ENCODE data around the gene C19orf85.

C19orf85 gene

GRCh38 chr19:55467236-55468053 is 2.9 kb upstream of the C19orf85 start:
- no peak overlapping the region for H3K27ac ChIP-seq (ENCODE audit: low read length)
- H3K9ac ChIP-seq (ENCODE audit: low read depth, low read length), result peak overlapping the region; percentile 25; the same call in 1 of the 2 replicates
- peak; percentile 93 for ATAC-seq (ENCODE audit: insufficient read depth, low read depth)
- H3K4me1 ChIP-seq (ENCODE audit: insufficient read depth, low read length), result peaks cover 14% of the 10 kb centered on the region
- H4K20me1 ChIP-seq (ENCODE audit: insufficient read depth, low read length), result no peaks in the 10 kb centered on the region
- H3K27me3 ChIP-seq (ENCODE audit: insufficient read depth, low read length, poor library complexity), result no peaks in the 10 kb centered on the region
- H2AFZ ChIP-seq (ENCODE audit: low read depth, low read length), result peak overlapping the region; percentile 71
- peak; percentile 48 for DNase-seq
- TF ChIP-seq EZH2 (IDR thresholded peaks at IDR 0.05; ENCODE audit: borderline replicate concordance, low read depth, low read length, severe bottlenecking), result no peak
- TF ChIP-seq, protein P1, sequence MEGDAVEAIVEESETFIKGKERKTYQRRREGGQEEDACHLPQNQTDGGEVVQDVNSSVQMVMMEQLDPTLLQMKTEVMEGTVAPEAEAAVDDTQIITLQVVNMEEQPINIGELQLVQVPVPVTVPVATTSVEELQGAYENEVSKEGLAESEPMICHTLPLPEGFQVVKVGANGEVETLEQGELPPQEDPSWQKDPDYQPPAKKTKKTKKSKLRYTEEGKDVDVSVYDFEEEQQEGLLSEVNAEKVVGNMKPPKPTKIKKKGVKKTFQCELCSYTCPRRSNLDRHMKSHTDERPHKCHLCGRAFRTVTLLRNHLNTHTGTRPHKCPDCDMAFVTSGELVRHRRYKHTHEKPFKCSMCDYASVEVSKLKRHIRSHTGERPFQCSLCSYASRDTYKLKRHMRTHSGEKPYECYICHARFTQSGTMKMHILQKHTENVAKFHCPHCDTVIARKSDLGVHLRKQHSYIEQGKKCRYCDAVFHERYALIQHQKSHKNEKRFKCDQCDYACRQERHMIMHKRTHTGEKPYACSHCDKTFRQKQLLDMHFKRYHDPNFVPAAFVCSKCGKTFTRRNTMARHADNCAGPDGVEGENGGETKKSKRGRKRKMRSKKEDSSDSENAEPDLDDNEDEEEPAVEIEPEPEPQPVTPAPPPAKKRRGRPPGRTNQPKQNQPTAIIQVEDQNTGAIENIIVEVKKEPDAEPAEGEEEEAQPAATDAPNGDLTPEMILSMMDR (IDR thresholded peaks at IDR 0.05; ENCODE audit: borderline replicate concordance, extremely low read depth, low read length, poor library complexity, severe bottlenecking), result peak; percentile 95
- H3K4me2 ChIP-seq (ENCODE audit: insufficient read depth, low read length), result peak overlapping the region; percentile 23; the same call in 1 of the 2 replicates
- no peaks in the 10 kb centered on the region for H3K79me2 ChIP-seq (ENCODE audit: insufficient read depth, low read length)
- no peak overlapping the region for H3K4me3 ChIP-seq (ENCODE audit: low read depth in 1 of 2, low read length in 2 of 2)
- H3K9me3 ChIP-seq (ENCODE audit: insufficient read depth, low read length, severe bottlenecking), result no peaks in the 10 kb centered on the region
- no peaks in the 10 kb centered on the region for H3K36me3 ChIP-seq (ENCODE audit: insufficient read depth, low read length)

- H3K9ac ChIP-seq (ENCODE audit: low read depth, low read length), result no peak overlapping the region
- no peak overlapping the region for H2AFZ ChIP-seq (ENCODE audit: low read depth, low read length)
- H3K4me3 ChIP-seq (ENCODE audit: low read depth in 1 of 2, low read length in 2 of 2), result no peak overlapping the region
- TF ChIP-seq EZH2 (IDR thresholded peaks at IDR 0.05; ENCODE audit: borderline replicate concordance, low read depth, low read length, severe bottlenecking), result no peak
- TF ChIP-seq, protein P1 (IDR thresholded peaks at IDR 0.05; ENCODE audit: borderline replicate concordance, extremely low read depth, low read length, poor library complexity, severe bottlenecking), result no peak
- DNase-seq, result no peak
- H3K9me3 ChIP-seq (ENCODE audit: insufficient read depth, low read length, severe bottlenecking), result no peaks in the 10 kb centered on the region
- H3K4me2 ChIP-seq (ENCODE audit: insufficient read depth, low read length), result no peak overlapping the region
- peaks cover 2% of the 10 kb centered on the region for H3K79me2 ChIP-seq (ENCODE audit: insufficient read depth, low read length)
- ATAC-seq (ENCODE audit: insufficient read depth, low read depth), result no peak
- H3K27me3 ChIP-seq (ENCODE audit: insufficient read depth, low read length, poor library complexity), result no peaks in the 10 kb centered on the region
- peaks cover 22% of the 10 kb centered on the region for H3K4me1 ChIP-seq (ENCODE audit: insufficient read depth, low read length)
- H3K36me3 ChIP-seq (ENCODE audit: insufficient read depth, low read length), result no peaks in the 10 kb centered on the region
- no peak overlapping the region for H3K27ac ChIP-seq (ENCODE audit: low read length)
- H4K20me1 ChIP-seq (ENCODE audit: insufficient read depth, low read length), result no peaks in the 10 kb centered on the region
Measured at GRCh38 chr19:55466241-55466614, 1.7 kb upstream of the C19orf85 start.

DNA sequence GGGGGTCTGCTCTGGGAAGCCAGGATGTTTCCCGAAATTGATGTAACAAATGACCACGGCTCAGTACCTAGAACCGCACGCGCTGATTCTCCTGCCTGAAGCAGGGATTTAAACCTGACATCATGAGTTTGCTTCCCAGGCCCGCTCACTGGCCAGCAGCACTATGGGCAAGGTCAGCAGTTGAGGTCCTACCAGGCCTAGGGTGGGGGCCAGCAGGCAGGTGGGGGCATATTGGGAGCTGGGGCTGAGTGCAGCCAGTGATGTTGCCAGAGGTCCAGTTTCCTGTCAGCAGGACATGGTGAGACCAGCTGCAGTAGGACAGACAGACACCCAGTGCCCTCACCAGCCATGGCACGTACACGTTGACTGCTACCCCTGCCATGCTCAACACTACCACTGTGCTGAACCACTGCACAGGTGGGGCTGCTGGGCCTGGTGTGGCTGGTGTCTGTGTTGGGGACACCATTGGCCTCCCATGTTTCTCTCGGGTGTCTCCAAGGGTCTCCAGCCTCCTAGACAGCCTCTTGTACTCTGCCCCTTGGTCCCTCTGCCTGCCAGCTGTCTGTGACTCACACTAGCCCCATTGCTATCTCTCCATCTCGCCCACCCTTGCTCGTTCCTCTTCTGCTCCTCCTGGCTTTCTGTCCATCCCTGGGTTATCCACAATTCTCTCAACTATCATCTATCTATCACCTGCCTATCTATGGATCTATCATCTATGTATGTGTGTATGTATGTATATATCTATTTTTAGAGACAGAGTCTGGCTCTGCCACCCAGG is 1.1 kb upstream of the C19orf85 start:
- H3K79me2 ChIP-seq (ENCODE audit: insufficient read depth, low read length), result peaks cover 8% of the 10 kb centered on the region
- H2AFZ ChIP-seq (ENCODE audit: low read depth, low read length), result no peak overlapping the region
- no peak overlapping the region for H3K4me2 ChIP-seq (ENCODE audit: insufficient read depth, low read length)
- H3K27ac ChIP-seq (ENCODE audit: low read length), result no peak overlapping the region
- 0 out of 2 replicates have a peak, but pooled peaks cover 3% of the 10 kb centered on the region for H4K20me1 ChIP-seq (ENCODE audit: insufficient read depth, low read length)
- H3K4me1 ChIP-seq (ENCODE audit: insufficient read depth, low read length), result peaks cover 28% of the 10 kb centered on the region
- H3K36me3 ChIP-seq (ENCODE audit: insufficient read depth, low read length), result no peaks in the 10 kb centered on the region
- TF ChIP-seq, protein P1 (IDR thresholded peaks at IDR 0.05; ENCODE audit: borderline replicate concordance, extremely low read depth, low read length, poor library complexity, severe bottlenecking), result no peak
- TF ChIP-seq EZH2 (IDR thresholded peaks at IDR 0.05; ENCODE audit: borderline replicate concordance, low read depth, low read length, severe bottlenecking), result no peak
- no peak overlapping the region for H3K4me3 ChIP-seq (ENCODE audit: low read depth in 1 of 2, low read length in 2 of 2)
- DNase-seq (no peak), ATAC-seq (ENCODE audit: insufficient read depth, low read depth) (no peak)
- H3K27me3 ChIP-seq (ENCODE audit: insufficient read depth, low read length, poor library complexity), result no peaks in the 10 kb centered on the region
- no peak overlapping the region for H3K9ac ChIP-seq (ENCODE audit: low read depth, low read length)
- H3K9me3 ChIP-seq (ENCODE audit: insufficient read depth, low read length, severe bottlenecking), result no peaks in the 10 kb centered on the region
